Endothelial cell of umbilical vein (primary cell): ENCODE results near the gene MRPS5. TPM values are rescaled to one million over a fixed set of nuclear protein-coding genes. Genes with fewer than 3 reads are reported as not detected.

Experiments used
- BruUV-seq: library from RNA; stranded (reverse); fragments of 400-500 nt; replicated peaks from 2 replicates; lab custom pipeline; 2021; lab: Mats Ljungman, UMichigan
- CTCF ChIA-PET: fragments of 300-600, 350-600 bp; sonication (Branson Sonifier 250); formaldehyde crosslinking; loops from one replicate; lab custom pipeline; 2021; ENCODE audit warnings: antibody characterized with exemption, inconsistent platforms; lab: Charles Lee
- POLR2A ChIA-PET: fragments of 300-600, 350-600 bp; sonication (Branson Sonifier 250); formaldehyde crosslinking; loops from one replicate; lab custom pipeline; 2021; ENCODE audit warnings: antibody characterized with exemption, inconsistent platforms; lab: Charles Lee
- DNase-seq: peaks from one replicate; pipeline ENCODE4 v3.0.0-alpha.2; 2011; ENCODE audit warnings: low read depth, low spot score
- FAIRE-seq: peaks from 2 replicates; lab custom pipeline; 2011; peaks lifted over from hg19 to GRCh38; lab: Jason Lieb, UNC
- H2AFZ ChIP-seq: 2 replicates; pipeline ENCODE4 v1.6.0; 2012; ENCODE audit warnings: low read depth, low read length, control low read depth, inconsistent platforms
- H3K27ac ChIP-seq: 2 replicates; pipeline ENCODE4 v1.5.1; 2011; ENCODE audit warnings: low read depth, mild to moderate bottlenecking, control low read depth, low read length, moderate library complexity; ENCODE audit not compliant: insufficient read depth
- H3K27me3 ChIP-seq, 2 experiments: 2 replicates each; pipeline versions ENCODE4 v1.6.0 to v1.6.1; 2011; ENCODE audit warnings: low read length in 2 of 2, mixed read lengths in 1 of 2; ENCODE audit not compliant: control insufficient read depth in 2 of 2, insufficient read depth in 2 of 2
- H3K36me3 ChIP-seq, 2 experiments: 2 replicates in 1 of 2; 3 replicates in 1 of 2; pipeline ENCODE4 v1.5.1; 2011; ENCODE audit warnings: low read length in 2 of 2, mild to moderate bottlenecking in 1 of 2, moderate library complexity in 1 of 2; ENCODE audit not compliant: control insufficient read depth in 2 of 2, insufficient read depth in 2 of 2; ENCODE audit errors: extremely low read depth in 1 of 2
- H3K4me1 ChIP-seq: 3 replicates; pipeline ENCODE4 v1.5.1; 2011; ENCODE audit warnings: mild to moderate bottlenecking, low read length; ENCODE audit not compliant: control insufficient read depth, insufficient read depth; ENCODE audit errors: extremely low read depth
- H3K4me2 ChIP-seq: 2 replicates; pipeline ENCODE4 v1.6.1; 2011; ENCODE audit warnings: low read length, control low read depth, mixed read lengths; ENCODE audit not compliant: insufficient read depth
- H3K4me3 ChIP-seq, 3 experiments: fragments of 200-600 bp in 1 of 3; sonication (generic), shearing (Covaris generic) in 1 of 3; replicated peaks in 1 of 3; 2 replicates each; pipeline ENCODE4 v1.5.1; 2011 to 2016; ENCODE audit warnings: control low read depth in 3 of 3, low read length in 3 of 3, mild to moderate bottlenecking in 2 of 3, inconsistent platforms in 1 of 3, low read depth in 1 of 3, moderate library complexity in 1 of 3; ENCODE audit not compliant: insufficient read depth in 1 of 3
- H3K79me2 ChIP-seq: 2 replicates; pipeline ENCODE4 v1.6.0; 2012; ENCODE audit warnings: low read length, inconsistent platforms; ENCODE audit not compliant: control insufficient read depth, insufficient read depth
- H3K9ac ChIP-seq: replicated peaks from 2 replicates; pipeline ENCODE3; 2011; ENCODE audit warnings: low read length, control low read depth; ENCODE audit not compliant: insufficient read depth; ENCODE audit errors: extremely low read depth
- H3K9me1 ChIP-seq: replicated peaks from 3 replicates; pipeline ENCODE4 v1.6.0; 2011; ENCODE audit warnings: mild to moderate bottlenecking, low read length; ENCODE audit not compliant: control insufficient read depth, insufficient read depth; ENCODE audit errors: extremely low read depth
- H3K9me3 ChIP-seq: replicated peaks from 2 replicates; pipeline ENCODE4 v1.5.1; 2012; ENCODE audit warnings: low read length, inconsistent platforms; ENCODE audit not compliant: control insufficient read depth, insufficient read depth
- H4K20me1 ChIP-seq: replicated peaks from 2 replicates; pipeline ENCODE3; 2011; ENCODE audit warnings: mild to moderate bottlenecking, low read length; ENCODE audit not compliant: control insufficient read depth, insufficient read depth; ENCODE audit errors: extremely low read depth
- EZH2 ChIP-seq: IDR thresholded peaks from 2 replicates; pipeline ENCODE4 v1.6.1; 2012; ENCODE audit warnings: borderline replicate concordance, low read depth, mild to moderate bottlenecking, moderate library complexity, low read length, inconsistent platforms; ENCODE audit not compliant: severe bottlenecking
- FOS ChIP-seq: IDR thresholded peaks from 2 replicates; pipeline ENCODE4 v1.6.1; 2011; ENCODE audit warnings: mild to moderate bottlenecking, low read length, moderate library complexity, borderline replicate concordance; ENCODE audit not compliant: insufficient read depth
- GATA2 ChIP-seq: IDR thresholded peaks from 2 replicates; pipeline ENCODE4 v1.7.0; 2011; ENCODE audit warnings: low read depth, mild to moderate bottlenecking, moderate library complexity, mixed read lengths, low read length; ENCODE audit not compliant: insufficient read length, insufficient read depth
- JUN ChIP-seq: IDR thresholded peaks from 2 replicates; pipeline ENCODE4 v1.6.1; 2011; ENCODE audit warnings: borderline replicate concordance, low read depth; ENCODE audit not compliant: insufficient read length, insufficient read depth
- MYC ChIP-seq: IDR thresholded peaks from one replicate; pipeline ENCODE4 v1.6.1; 2011; ENCODE audit warnings: mild to moderate bottlenecking, low read depth, low read length
- POLR2A ChIP-seq: IDR thresholded peaks from 2 replicates; pipeline ENCODE4 v1.6.1; 2012; ENCODE audit warnings: low read depth, mild to moderate bottlenecking, control low read depth, low read length
- POLR2AphosphoS5 ChIP-seq: IDR thresholded peaks from 2 replicates; pipeline ENCODE4 v1.6.1; 2012; ENCODE audit warnings: low read depth, mild to moderate bottlenecking, control low read depth, low read length, moderate library complexity; ENCODE audit not compliant: insufficient read depth
- dilution Hi-C: fragments of 300-500 bp; cut with MboI; formaldehyde crosslinking; loops from one replicate; pipeline ENCODE4 v1.15.0; 2019; ENCODE audit warnings: low sequenced_read_pairs; ENCODE audit not compliant: extremely low pct_ligation_motif_present
- intact Hi-C: fragments of 100-400 bp; cut with micrococcal nuclease; formaldehyde crosslinking; loops from one replicate; pipeline ENCODE4 v1.10.0; 2022
- polyA plus RNA-seq, 4 experiments: library from polyadenylated mRNA; depleted of rRNA in 3 of 4; stranded (reverse) in 3 of 4; unstranded in 1 of 4; fragments of >200 nt; gene quantifications; 2 replicates each; pipeline versions ENCODE4 v1.2.1 to v1.2.3, GENCODE V29; 2011 to 2012; ENCODE audit warnings: missing spikeins in 1 of 4
- total RNA-seq: library from RNA; stranded (reverse); gene quantifications from 2 replicates; pipeline ENCODE4 v1.2.3, GENCODE V29; 2021
- TF ChIP-seq, protein P1 (sequence below): IDR thresholded peaks from 2 replicates; pipeline ENCODE4 v1.6.1; 2011; ENCODE audit not compliant: insufficient read depth, insufficient read length
- TF ChIP-seq, protein P2 (sequence below), 2 donors: IDR thresholded peaks; 1 replicate in 1 of 2; 2 replicates in 1 of 2; pipeline ENCODE4 v1.5.1; 2011; ENCODE audit warnings: low read length in 2 of 2, mild to moderate bottlenecking in 2 of 2, moderate library complexity in 2 of 2, control low read depth in 1 of 2, inconsistent platforms in 1 of 2, low read depth in 1 of 2; ENCODE audit not compliant: insufficient read depth in 1 of 2; ENCODE audit errors: extremely low read depth in 1 of 2

Gene MRPS5
- total and polyA plus RNA-seq, 2 donors (not counting 3 experiments of a cell fraction or from before 2014, with no cell fraction given): 50.5 to 62.8 TPM

DNA sequence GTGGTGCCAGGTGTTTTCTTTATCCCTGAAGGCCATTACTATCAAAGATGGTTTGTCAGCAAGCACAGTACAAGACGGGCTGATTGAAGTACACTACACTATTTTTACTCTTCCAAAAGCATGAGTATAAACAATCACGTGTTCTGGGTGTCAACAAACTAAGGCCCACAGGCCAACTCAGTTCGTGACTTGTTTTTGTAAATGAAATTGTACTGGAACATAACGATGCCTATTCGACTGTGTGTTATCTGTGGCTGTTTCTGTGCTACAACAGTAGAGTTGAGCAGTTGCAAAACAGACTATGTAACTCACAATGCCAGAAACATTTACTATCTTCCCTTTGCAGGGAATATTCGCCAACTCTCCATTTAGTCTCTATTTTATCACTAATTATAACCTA lies 12.3 kb downstream of the MRPS5 start:
- Histone ChIP-seq H3K9ac (no peak overlapping the region), H3K4me1 (no peaks in the 10 kb centered on the region), H2AFZ (no peak overlapping the region), H3K27me3 (no peaks in the 10 kb centered on the region), H3K27ac (no peak overlapping the region), H3K79me2 (peaks cover 4% of the 10 kb centered on the region), H3K9me1 (no peaks in the 10 kb centered on the region), H4K20me1 (no peaks in the 10 kb centered on the region), H3K4me2 (no peak overlapping the region), H3K36me3 (peaks cover 28 to 33% of the 10 kb centered on the region in 2 experiments), H3K9me3 (no peaks in the 10 kb centered on the region), H3K4me3 (no peak overlapping the region)
- ChIA-PET CTCF (no interaction called here), POLR2A (no interaction called here)
- no peak for DNase-seq
- no TSS peak for BruUV-seq
- TF ChIP-seq JUN (no peak), MYC (no peak), GATA2 (no peak), FOS (no peak), EZH2 (no peak), POLR2A (no peak), POLR2AphosphoS5 (no peak)
- TF ChIP-seq, protein P1, sequence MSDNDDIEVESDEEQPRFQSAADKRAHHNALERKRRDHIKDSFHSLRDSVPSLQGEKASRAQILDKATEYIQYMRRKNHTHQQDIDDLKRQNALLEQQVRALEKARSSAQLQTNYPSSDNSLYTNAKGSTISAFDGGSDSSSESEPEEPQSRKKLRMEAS: no peak
- TF ChIP-seq, protein P2, sequence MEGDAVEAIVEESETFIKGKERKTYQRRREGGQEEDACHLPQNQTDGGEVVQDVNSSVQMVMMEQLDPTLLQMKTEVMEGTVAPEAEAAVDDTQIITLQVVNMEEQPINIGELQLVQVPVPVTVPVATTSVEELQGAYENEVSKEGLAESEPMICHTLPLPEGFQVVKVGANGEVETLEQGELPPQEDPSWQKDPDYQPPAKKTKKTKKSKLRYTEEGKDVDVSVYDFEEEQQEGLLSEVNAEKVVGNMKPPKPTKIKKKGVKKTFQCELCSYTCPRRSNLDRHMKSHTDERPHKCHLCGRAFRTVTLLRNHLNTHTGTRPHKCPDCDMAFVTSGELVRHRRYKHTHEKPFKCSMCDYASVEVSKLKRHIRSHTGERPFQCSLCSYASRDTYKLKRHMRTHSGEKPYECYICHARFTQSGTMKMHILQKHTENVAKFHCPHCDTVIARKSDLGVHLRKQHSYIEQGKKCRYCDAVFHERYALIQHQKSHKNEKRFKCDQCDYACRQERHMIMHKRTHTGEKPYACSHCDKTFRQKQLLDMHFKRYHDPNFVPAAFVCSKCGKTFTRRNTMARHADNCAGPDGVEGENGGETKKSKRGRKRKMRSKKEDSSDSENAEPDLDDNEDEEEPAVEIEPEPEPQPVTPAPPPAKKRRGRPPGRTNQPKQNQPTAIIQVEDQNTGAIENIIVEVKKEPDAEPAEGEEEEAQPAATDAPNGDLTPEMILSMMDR (IDR thresholded peaks at IDR 0.05; ENCODE audit: extremely low read depth in 1 of 2, insufficient read depth in 1 of 2, low read depth in 1 of 2, low read length in 2 of 2): no peak
- intact Hi-C loops: no loop called here
- dilution Hi-C loops: no loop called here
- FAIRE-seq: no peak
